Measurements from ENCODE around the gene TGFBR1.
"Not testable (repeated sequence)": the region's sequence is repeated elsewhere in the genome, so short reads cannot be mapped to it uniquely, and the experiment has no call there.

TGFBR1 gene

GRCh38 chr9:99187311-99187710 is 82.4 kb downstream of the TGFBR1 start:
- Mint-ChIP-seq H3K9me3 (no peaks in the 10 kb centered on the region), H3K36me3 (no peaks in the 10 kb centered on the region), H3K27me3 (no peaks in the 10 kb centered on the region), H3K27ac (peak overlapping the region; percentile 93), H3K4me3 (peak overlapping the region; percentile 3), H3K4me1 (peaks cover 88% of the 10 kb centered on the region)
- ATAC-seq, result peak; percentile 47

GRCh38 chr9:99189186-99189585 is 84.3 kb downstream of the TGFBR1 start:
- no peak for ATAC-seq
- Mint-ChIP-seq H3K9me3 (no peaks in the 10 kb centered on the region), H3K4me1 (peaks cover 77% of the 10 kb centered on the region), H3K4me3 (no peak overlapping the region), H3K27ac (peak overlapping the region; percentile 93), H3K27me3 (no peaks in the 10 kb centered on the region), H3K36me3 (no peaks in the 10 kb centered on the region)

GRCh38 chr9:99189887-99190596 is 85.1 kb downstream of the TGFBR1 start:
- peaks cover 69% of the 10 kb centered on the region for H3K4me1 Mint-ChIP-seq
- peak overlapping the region; percentile 93 for H3K27ac Mint-ChIP-seq
- H3K36me3 Mint-ChIP-seq, result no peaks in the 10 kb centered on the region
- no peak overlapping the region for H3K4me3 Mint-ChIP-seq
- no peak for ATAC-seq
- no peaks in the 10 kb centered on the region for H3K9me3 Mint-ChIP-seq
- no peaks in the 10 kb centered on the region for H3K27me3 Mint-ChIP-seq

- H3K27ac Mint-ChIP-seq, result peak overlapping the region; percentile 93
Observed at GRCh38 chr9:99190597-99191283, 85.8 kb downstream of the TGFBR1 start.

GRCh38 chr9:99192786-99193465 is 88.0 kb downstream of the TGFBR1 start:
- Mint-ChIP-seq H3K4me1 (peaks cover 46% of the 10 kb centered on the region), H3K36me3 (peaks cover 5% of the 10 kb centered on the region), H3K27ac (peak overlapping the region; percentile 66), H3K4me3 (no peak overlapping the region), H3K9me3 (peaks cover 4% of the 10 kb centered on the region), H3K27me3 (no peaks in the 10 kb centered on the region)
- no peak for ATAC-seq

More at GRCh38 chr9:99190597-99191283, 85.8 kb downstream of the TGFBR1 start:
- H3K4me3 Mint-ChIP-seq, result no peak overlapping the region
- peaks cover 2% of the 10 kb centered on the region for H3K36me3 Mint-ChIP-seq
- H3K4me1 Mint-ChIP-seq, result peaks cover 62% of the 10 kb centered on the region
- H3K9me3 Mint-ChIP-seq, result peaks cover 1% of the 10 kb centered on the region
- H3K27me3 Mint-ChIP-seq, result no peaks in the 10 kb centered on the region
- ATAC-seq, result peak; percentile 64

- Mint-ChIP-seq H3K27me3 (no peaks in the 10 kb centered on the region), H3K4me3 (no peak overlapping the region), H3K36me3 (peaks cover 5% of the 10 kb centered on the region), H3K9me3 (peaks cover 4% of the 10 kb centered on the region), H3K4me1 (peaks cover 41% of the 10 kb centered on the region), H3K27ac (peak overlapping the region; percentile 66)
- ATAC-seq, result peak; percentile 66
Observed at GRCh38 chr9:99193466-99193821, 88.5 kb downstream of the TGFBR1 start.

- not testable (repeated sequence) for H3K36me3 Mint-ChIP-seq, ATAC-seq, H3K9me3 Mint-ChIP-seq, H3K27me3 Mint-ChIP-seq, H3K4me3 Mint-ChIP-seq
- Mint-ChIP-seq H3K27ac (peak overlapping the region; percentile 44), H3K4me1 (peaks cover 25% of the 10 kb centered on the region)
Observed at GRCh38 chr9:99196484-99196883, 91.6 kb downstream of the TGFBR1 start.

GRCh38 chr9:99197124-99197630 is 92.3 kb downstream of the TGFBR1 start:
- Mint-ChIP-seq H3K4me1 (peaks cover 25% of the 10 kb centered on the region), H3K9me3 (peaks cover 4% of the 10 kb centered on the region), H3K4me3 (no peak overlapping the region), H3K36me3 (peaks cover 5% of the 10 kb centered on the region), H3K27ac (peak overlapping the region; percentile 44), H3K27me3 (no peaks in the 10 kb centered on the region)
- no peak for ATAC-seq

- H3K4me3 Mint-ChIP-seq, result no peak overlapping the region
- H3K27me3 Mint-ChIP-seq, result no peaks in the 10 kb centered on the region
- H3K9me3 Mint-ChIP-seq, result peaks cover 4% of the 10 kb centered on the region
- ATAC-seq, result no peak
- H3K27ac Mint-ChIP-seq, result no peak overlapping the region
- H3K36me3 Mint-ChIP-seq, result peaks cover 5% of the 10 kb centered on the region
- peaks cover 23% of the 10 kb centered on the region for H3K4me1 Mint-ChIP-seq
Observed at GRCh38 chr9:99197987-99198386, 93.1 kb downstream of the TGFBR1 start.

GRCh38 chr9:99199938-99200539 is 95.1 kb downstream of the TGFBR1 start:
- Mint-ChIP-seq H3K36me3 (peaks cover 5% of the 10 kb centered on the region), H3K27me3 (no peaks in the 10 kb centered on the region), H3K4me1 (peaks cover 16% of the 10 kb centered on the region), H3K9me3 (peaks cover 4% of the 10 kb centered on the region), H3K27ac (peak overlapping the region; percentile 76), H3K4me3 (peak overlapping the region; percentile 4)
- ATAC-seq, result peak; percentile 88

- H3K27me3 Mint-ChIP-seq, result no peaks in the 10 kb centered on the region
- no peak overlapping the region for H3K27ac Mint-ChIP-seq
- peaks cover 5% of the 10 kb centered on the region for H3K36me3 Mint-ChIP-seq
- H3K9me3 Mint-ChIP-seq, result peaks cover 3% of the 10 kb centered on the region
- H3K4me3 Mint-ChIP-seq, result no peak overlapping the region
- H3K4me1 Mint-ChIP-seq, result peaks cover 14% of the 10 kb centered on the region
- no peak for ATAC-seq
Observed at GRCh38 chr9:99201603-99202002, 96.7 kb downstream of the TGFBR1 start.
